NB4 (cell line): ENCODE measurements around the gene STRAP.

Experiments
- POLR2A ChIP-seq: IDR thresholded peaks from 2 replicates; pipeline ENCODE4 v1.6.1; 2011; ENCODE audit warnings: mild to moderate bottlenecking; ENCODE audit not compliant: insufficient read length; ENCODE audit errors: extremely low read depth
- TF ChIP-seq, protein P1 (sequence below): IDR thresholded peaks from one replicate; pipeline ENCODE4 v1.5.1; 2012; ENCODE audit warnings: low read depth, low read length

- TF ChIP-seq, protein P1, sequence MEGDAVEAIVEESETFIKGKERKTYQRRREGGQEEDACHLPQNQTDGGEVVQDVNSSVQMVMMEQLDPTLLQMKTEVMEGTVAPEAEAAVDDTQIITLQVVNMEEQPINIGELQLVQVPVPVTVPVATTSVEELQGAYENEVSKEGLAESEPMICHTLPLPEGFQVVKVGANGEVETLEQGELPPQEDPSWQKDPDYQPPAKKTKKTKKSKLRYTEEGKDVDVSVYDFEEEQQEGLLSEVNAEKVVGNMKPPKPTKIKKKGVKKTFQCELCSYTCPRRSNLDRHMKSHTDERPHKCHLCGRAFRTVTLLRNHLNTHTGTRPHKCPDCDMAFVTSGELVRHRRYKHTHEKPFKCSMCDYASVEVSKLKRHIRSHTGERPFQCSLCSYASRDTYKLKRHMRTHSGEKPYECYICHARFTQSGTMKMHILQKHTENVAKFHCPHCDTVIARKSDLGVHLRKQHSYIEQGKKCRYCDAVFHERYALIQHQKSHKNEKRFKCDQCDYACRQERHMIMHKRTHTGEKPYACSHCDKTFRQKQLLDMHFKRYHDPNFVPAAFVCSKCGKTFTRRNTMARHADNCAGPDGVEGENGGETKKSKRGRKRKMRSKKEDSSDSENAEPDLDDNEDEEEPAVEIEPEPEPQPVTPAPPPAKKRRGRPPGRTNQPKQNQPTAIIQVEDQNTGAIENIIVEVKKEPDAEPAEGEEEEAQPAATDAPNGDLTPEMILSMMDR: no peak
- TF ChIP-seq POLR2A: no peak
These were observed 15.2 kb downstream of the STRAP start for GRCh38 chr12:15897433-15897832.
